Measurements from ENCODE around the gene RHOF. TPM values are rescaled to one million over a fixed set of nuclear protein-coding genes. Genes with fewer than 3 reads are reported as not detected.
A peak's percentile ranks its signal among the peaks of the same experiment; 100 is the strongest.

RHOF gene
- total and polyA plus RNA-seq, 2 of the 13 experiments (the other 11 are each of a cell fraction or from before 2014, with no cell fraction given): 14.6 to 32.2 TPM

GRCh38 chr12:121795034-121795968 lies 1.8 kb upstream of the RHOF start (continued):
- no peak for TF ChIP-seq LBX2 (CRISPR knock-in tag; IDR thresholded peaks at IDR 0.05; ENCODE audit: borderline replicate concordance)
- TF ChIP-seq GATAD2A (CRISPR knock-in tag; IDR thresholded peaks at IDR 0.05): peak; percentile 81
- no peak for TF ChIP-seq NFRKB (IDR thresholded peaks at IDR 0.05)
- no peak for TF ChIP-seq ZNF335 (CRISPR knock-in tag; IDR thresholded peaks at IDR 0.05)
- peak; percentile 47; the same call in 1 of the 2 replicates for TF ChIP-seq IRF2 (CRISPR knock-in tag; IDR thresholded peaks at IDR 0.05)
- no peak for TF ChIP-seq ZMYM3 (CRISPR knock-in tag; IDR thresholded peaks at IDR 0.05)
- TF ChIP-seq HIVEP1 (CRISPR knock-in tag; IDR thresholded peaks at IDR 0.05): peak; percentile 22; the same call in 1 of the 2 replicates
- peak; percentile 93 for TF ChIP-seq ZNF770 (CRISPR knock-in tag; IDR thresholded peaks at IDR 0.05)
- TF ChIP-seq ZNF296 (CRISPR knock-in tag; conservative IDR thresholded peaks at IDR 0.05): no peak
- TF ChIP-seq KMT2B (CRISPR knock-in tag; IDR thresholded peaks at IDR 0.05): 0 out of 2 replicates have a peak, but pooled peaks have one; percentile 31
- TF ChIP-seq, protein P1, sequence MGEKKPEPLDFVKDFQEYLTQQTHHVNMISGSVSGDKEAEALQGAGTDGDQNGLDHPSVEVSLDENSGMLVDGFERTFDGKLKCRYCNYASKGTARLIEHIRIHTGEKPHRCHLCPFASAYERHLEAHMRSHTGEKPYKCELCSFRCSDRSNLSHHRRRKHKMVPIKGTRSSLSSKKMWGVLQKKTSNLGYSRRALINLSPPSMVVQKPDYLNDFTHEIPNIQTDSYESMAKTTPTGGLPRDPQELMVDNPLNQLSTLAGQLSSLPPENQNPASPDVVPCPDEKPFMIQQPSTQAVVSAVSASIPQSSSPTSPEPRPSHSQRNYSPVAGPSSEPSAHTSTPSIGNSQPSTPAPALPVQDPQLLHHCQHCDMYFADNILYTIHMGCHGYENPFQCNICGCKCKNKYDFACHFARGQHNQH (CRISPR knock-in tag; IDR thresholded peaks at IDR 0.05): peak; percentile 59; the same call in 1 of the 2 replicates
- no peak for TF ChIP-seq ZNF30 (CRISPR knock-in tag; IDR thresholded peaks at IDR 0.05)
- TF ChIP-seq ZNF709 (CRISPR knock-in tag; IDR thresholded peaks at IDR 0.05): no peak; the same call in 1 of the 2 replicates
- no peak for TF ChIP-seq SNAPC5 (CRISPR knock-in tag; IDR thresholded peaks at IDR 0.05; ENCODE audit: borderline replicate concordance)
- TF ChIP-seq ZSCAN9 (CRISPR knock-in tag; IDR thresholded peaks at IDR 0.05; ENCODE audit: borderline replicate concordance): peak; percentile 74
- no peak for TF ChIP-seq ZNF501 (CRISPR knock-in tag; IDR thresholded peaks at IDR 0.05)
- no peak; the same call in 1 of the 2 replicates for TF ChIP-seq SOX13 (IDR thresholded peaks at IDR 0.05)
- TF ChIP-seq SOX13 (CRISPR knock-in tag; conservative IDR thresholded peaks at IDR 0.05 in 1 of 2, IDR thresholded peaks at IDR 0.05 in 1 of 2): no peak

Data from HepG2 (cell line).